WTC11 (cell line): ENCODE results near the gene ELMO3.

Source experiments
- CTCF ChIP-seq: fragments of 200-600 bp; IDR thresholded peaks from 2 replicates; pipeline ENCODE4 v1.8.0; 2022; ENCODE audit warnings: antibody characterized with exemption
- TF ChIP-seq, protein P1 (sequence below): fragments of 250-450 bp; sonication (Bioruptor Pico); conservative IDR thresholded peaks from 2 replicates; pipeline ENCODE4 v1.9.0; 2021; ENCODE audit warnings: mild to moderate bottlenecking

DNA sequence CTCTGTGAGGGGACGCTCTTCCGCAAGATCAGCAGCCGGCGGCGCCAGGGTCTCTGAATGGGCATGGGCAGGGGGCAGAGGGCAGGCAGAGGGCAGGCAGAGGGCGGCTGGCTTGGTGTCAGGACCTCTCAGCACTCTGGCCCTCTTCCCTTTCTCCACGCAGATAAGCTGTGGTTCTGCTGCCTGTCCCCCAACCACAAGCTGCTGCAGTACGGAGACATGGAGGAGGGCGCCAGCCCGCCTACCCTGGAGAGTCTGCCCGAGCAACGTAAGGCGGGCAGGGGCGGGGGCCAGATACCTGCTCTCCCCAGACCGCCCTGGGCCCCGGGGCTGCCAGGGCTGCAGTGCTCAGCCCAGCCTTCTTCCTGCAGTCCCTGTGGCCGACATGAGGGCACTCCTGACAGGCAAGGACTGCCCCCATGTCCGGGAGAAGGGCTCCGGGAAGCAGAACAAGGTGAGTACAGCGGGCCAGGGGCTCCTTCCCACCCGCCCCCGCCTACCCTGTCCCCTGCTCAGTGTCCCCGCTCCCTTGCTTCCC, 4.1 kb downstream of the ELMO3 start:
- TF ChIP-seq, protein P1, sequence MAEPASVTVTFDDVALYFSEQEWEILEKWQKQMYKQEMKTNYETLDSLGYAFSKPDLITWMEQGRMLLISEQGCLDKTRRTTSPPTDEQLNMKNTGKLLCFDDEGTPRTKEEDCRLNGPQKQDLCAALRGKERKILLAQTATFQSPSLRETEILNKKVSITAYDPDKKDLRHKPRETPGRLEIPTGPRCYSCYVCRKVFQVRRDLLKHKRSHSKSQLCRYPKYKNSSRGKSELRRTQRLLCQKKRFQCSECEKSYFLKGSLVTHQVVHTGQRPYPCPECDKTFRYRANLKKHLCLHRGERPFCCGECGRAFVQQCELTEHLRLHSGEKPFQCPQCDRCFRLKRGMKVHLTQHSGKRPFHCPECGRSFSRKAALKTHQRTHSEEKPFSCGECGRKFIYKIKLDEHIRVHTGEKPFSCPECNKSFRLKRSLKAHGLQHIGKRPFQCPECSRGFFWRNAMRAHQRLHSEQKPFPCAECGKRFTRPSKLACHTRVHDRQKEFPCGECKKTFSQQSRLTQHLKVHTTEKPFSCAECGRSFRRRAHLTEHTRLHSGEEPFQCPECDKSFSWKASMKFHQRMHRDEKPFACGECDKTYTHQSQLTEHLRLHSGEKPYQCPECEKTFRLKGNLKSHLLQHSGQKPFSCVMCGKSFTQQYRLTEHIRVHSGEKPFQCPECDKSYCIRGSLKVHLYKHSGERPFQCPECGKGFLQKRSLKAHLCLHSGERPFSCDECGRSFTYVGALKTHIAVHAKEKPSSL = no peak
- TF ChIP-seq CTCF = no peak
